Adipocyte (in vitro differentiated cells): ENCODE data around the gene PLXNA2.
A peak's percentile ranks its signal among the peaks of the same experiment; 100 is the strongest.

Source experiments
- DNase-seq: peaks from one replicate; pipeline ENCODE4 v3.0.0-alpha.2; 2015; ENCODE audit warnings: low read depth
- H3K27me3 ChIP-seq: replicated peaks from 2 replicates; pipeline ENCODE4 v1.7.0; 2013; ENCODE audit warnings: mild to moderate bottlenecking, low read length, moderate library complexity; ENCODE audit not compliant: control insufficient read depth, insufficient read depth
- H3K36me3 ChIP-seq: 2 replicates; pipeline ENCODE4 v1.7.0; 2013; ENCODE audit warnings: low read length, mild to moderate bottlenecking, moderate library complexity; ENCODE audit not compliant: control insufficient read depth, insufficient read depth, severe bottlenecking
- H3K4me1 ChIP-seq: 2 replicates; pipeline ENCODE4 v1.7.0; 2013; ENCODE audit warnings: mild to moderate bottlenecking, low read length, moderate library complexity; ENCODE audit not compliant: control insufficient read depth, insufficient read depth
- H3K4me3 ChIP-seq: 2 replicates; pipeline ENCODE4 v1.7.0; 2013; ENCODE audit warnings: mild to moderate bottlenecking, low read length, moderate library complexity
- H3K9ac ChIP-seq: 2 replicates; pipeline ENCODE4 v1.7.0; 2013; ENCODE audit warnings: mild to moderate bottlenecking, low read length, moderate library complexity
- H3K9me3 ChIP-seq: 2 replicates; pipeline ENCODE4 v1.7.0; 2013; ENCODE audit warnings: mild to moderate bottlenecking, low read length, moderate library complexity; ENCODE audit not compliant: control insufficient read depth

PLXNA2 gene

GRCh38 chr1:208028526-208028925 is 215.7 kb downstream of the PLXNA2 start:
- Histone ChIP-seq H3K9ac (no peak overlapping the region), H3K27me3 (peaks cover 6% of the 10 kb centered on the region), H3K9me3 (no peaks in the 10 kb centered on the region), H3K4me3 (no peak overlapping the region), H3K36me3 (peaks cover 7% of the 10 kb centered on the region), H3K4me1 (peaks cover 17% of the 10 kb centered on the region)
- no peak for DNase-seq

GRCh38 chr1:208027861-208028260 is 216.3 kb downstream of the PLXNA2 start:
- H3K36me3 ChIP-seq = peaks cover 4% of the 10 kb centered on the region
- no peak overlapping the region for H3K9ac ChIP-seq
- H3K4me1 ChIP-seq = peaks cover 17% of the 10 kb centered on the region

DNA sequence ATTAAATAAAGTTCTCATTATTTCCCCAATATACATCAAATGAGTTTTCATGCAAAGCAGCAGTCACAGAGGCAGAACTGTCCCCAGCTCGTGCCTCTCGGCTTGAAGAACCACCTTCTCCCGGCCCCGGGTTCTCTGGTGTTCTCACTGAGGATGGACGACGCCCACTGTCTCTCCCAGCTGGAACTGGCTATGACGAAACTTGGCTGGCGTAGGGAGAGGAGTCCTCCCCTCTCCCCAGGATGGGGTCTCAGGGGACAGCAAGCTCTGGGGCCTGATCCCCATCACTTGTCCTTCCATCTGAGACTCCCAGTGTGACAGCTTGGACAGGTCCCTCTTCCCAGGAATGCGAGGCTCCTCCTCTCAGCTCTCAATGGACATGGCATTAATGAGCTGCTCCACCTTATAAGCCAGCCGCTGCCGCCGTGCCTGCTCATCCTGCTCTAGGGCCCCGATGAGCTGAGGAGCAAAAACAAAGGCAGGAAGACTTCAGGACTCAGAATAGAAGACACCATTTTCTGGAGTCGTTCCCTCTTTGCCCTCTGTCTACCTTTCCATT is 217.2 kb downstream of the PLXNA2 start:
- Histone ChIP-seq H3K36me3 (peaks cover 4% of the 10 kb centered on the region), H3K4me3 (no peak overlapping the region), H3K27me3 (peaks cover 6% of the 10 kb centered on the region), H3K9ac (no peak overlapping the region), H3K9me3 (no peaks in the 10 kb centered on the region), H3K4me1 (peaks cover 17% of the 10 kb centered on the region)
- DNase-seq = no peak

More at GRCh38 chr1:208027861-208028260, 216.3 kb downstream of the PLXNA2 start:
- DNase-seq = no peak
- Histone ChIP-seq H3K4me3 (no peak overlapping the region), H3K27me3 (peaks cover 6% of the 10 kb centered on the region), H3K9me3 (no peaks in the 10 kb centered on the region)

DNA sequence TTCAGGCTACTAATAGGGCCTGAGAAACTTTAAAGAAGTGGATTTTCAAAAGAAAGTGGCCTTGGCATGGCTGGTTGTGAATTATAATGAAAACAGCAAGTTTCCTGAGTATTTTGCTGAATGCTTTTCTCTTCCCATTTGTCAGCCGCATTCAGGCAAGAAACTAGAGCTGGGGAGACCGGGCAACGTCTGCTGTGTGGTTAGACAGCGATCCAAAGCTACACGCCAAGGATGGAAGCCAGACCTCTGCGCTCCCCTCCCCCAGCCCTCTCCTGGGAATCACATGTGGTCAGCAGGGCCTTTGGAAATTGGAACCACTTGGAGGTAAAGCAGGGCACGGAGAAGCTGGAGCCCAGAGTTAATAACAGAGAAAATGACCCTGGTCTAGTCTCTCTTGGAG is 219.2 kb downstream of the PLXNA2 start:
- Histone ChIP-seq H3K4me1 (peaks cover 8% of the 10 kb centered on the region), H3K9me3 (no peaks in the 10 kb centered on the region), H3K4me3 (no peak overlapping the region), H3K9ac (no peak overlapping the region), H3K27me3 (peaks cover 12% of the 10 kb centered on the region), H3K36me3 (peaks cover 4% of the 10 kb centered on the region)
- peak; percentile 28 for DNase-seq

GRCh38 chr1:208024406-208024805 is 219.8 kb downstream of the PLXNA2 start:
- no peak overlapping the region for H3K9ac ChIP-seq
- peaks cover 12% of the 10 kb centered on the region for H3K27me3 ChIP-seq
- H3K9me3 ChIP-seq = no peaks in the 10 kb centered on the region
- peaks cover 4% of the 10 kb centered on the region for H3K36me3 ChIP-seq
- H3K4me1 ChIP-seq = peaks cover 2% of the 10 kb centered on the region
- no peak for DNase-seq
- H3K4me3 ChIP-seq = no peak overlapping the region

DNA sequence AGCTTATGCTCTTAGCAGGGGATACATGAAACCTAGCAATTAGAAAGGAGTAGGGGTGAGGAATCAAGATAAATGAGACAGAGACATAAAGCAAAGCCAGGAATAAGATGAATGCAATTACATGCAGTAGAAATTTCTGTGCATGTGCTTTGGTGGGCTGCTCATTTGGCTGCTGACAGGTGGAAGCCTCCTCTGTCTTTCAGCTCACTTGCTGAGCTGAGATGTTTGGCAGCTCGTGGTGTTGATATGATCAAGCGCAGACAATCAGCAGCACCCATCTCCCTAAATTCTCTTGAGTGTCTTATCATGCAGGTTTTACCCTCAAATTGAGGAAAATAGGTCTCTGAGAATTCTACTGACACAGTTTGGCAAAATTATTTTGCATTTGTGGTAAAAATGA is 224.9 kb downstream of the PLXNA2 start:
- H3K36me3 ChIP-seq = no peaks in the 10 kb centered on the region
- no peak overlapping the region for H3K4me3 ChIP-seq
- no peaks in the 10 kb centered on the region for H3K4me1 ChIP-seq
- H3K9me3 ChIP-seq = no peaks in the 10 kb centered on the region
- no peak for DNase-seq
- no peak overlapping the region for H3K9ac ChIP-seq
- H3K27me3 ChIP-seq = peaks cover 11% of the 10 kb centered on the region

DNA sequence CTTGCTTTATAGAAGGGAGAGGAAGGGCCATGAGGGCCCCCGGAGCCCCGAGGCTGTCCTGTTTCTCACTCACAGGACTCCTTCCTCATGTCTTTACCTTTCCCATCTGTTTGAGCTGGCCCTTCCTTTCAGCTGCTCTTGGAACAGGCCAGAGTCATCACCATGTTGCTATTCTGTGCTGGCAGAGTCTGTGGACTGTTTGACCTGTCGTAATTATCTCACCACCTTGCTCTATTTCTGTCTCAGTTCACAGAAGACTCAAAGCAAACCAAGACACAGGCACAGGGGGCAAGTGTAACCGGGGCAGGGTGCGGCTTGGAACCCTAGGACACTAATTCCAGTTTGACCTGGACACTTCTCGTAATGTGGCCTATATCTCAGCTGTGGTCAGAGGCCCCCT is 228.9 kb downstream of the PLXNA2 start:
- DNase-seq = no peak
- Histone ChIP-seq H3K9ac (no peak overlapping the region), H3K4me1 (no peaks in the 10 kb centered on the region), H3K9me3 (no peaks in the 10 kb centered on the region), H3K36me3 (no peaks in the 10 kb centered on the region), H3K27me3 (peaks cover 6% of the 10 kb centered on the region), H3K4me3 (no peak overlapping the region)

- DNase-seq = no peak
- Histone ChIP-seq H3K27me3 (no peaks in the 10 kb centered on the region), H3K9me3 (no peaks in the 10 kb centered on the region), H3K36me3 (no peaks in the 10 kb centered on the region), H3K4me1 (peaks cover 7% of the 10 kb centered on the region), H3K9ac (no peak overlapping the region), H3K4me3 (no peak overlapping the region)
These were observed 231.0 kb downstream of the PLXNA2 start for GRCh38 chr1:208013210-208013609.

GRCh38 chr1:208012721-208013120 is 231.5 kb downstream of the PLXNA2 start:
- no peak for DNase-seq
- H3K9ac ChIP-seq = no peak overlapping the region
- no peak overlapping the region for H3K4me3 ChIP-seq
- peaks cover 12% of the 10 kb centered on the region for H3K4me1 ChIP-seq
- H3K36me3 ChIP-seq = no peaks in the 10 kb centered on the region
- H3K9me3 ChIP-seq = no peaks in the 10 kb centered on the region
- no peaks in the 10 kb centered on the region for H3K27me3 ChIP-seq

- no peaks in the 10 kb centered on the region for H3K27me3 ChIP-seq
- H3K4me3 ChIP-seq = no peak overlapping the region
- DNase-seq = no peak
- no peaks in the 10 kb centered on the region for H3K36me3 ChIP-seq
- no peak overlapping the region for H3K9ac ChIP-seq
- H3K9me3 ChIP-seq = no peaks in the 10 kb centered on the region
- peaks cover 21% of the 10 kb centered on the region for H3K4me1 ChIP-seq
These were observed 233.6 kb downstream of the PLXNA2 start for GRCh38 chr1:208010487-208011071.

DNA sequence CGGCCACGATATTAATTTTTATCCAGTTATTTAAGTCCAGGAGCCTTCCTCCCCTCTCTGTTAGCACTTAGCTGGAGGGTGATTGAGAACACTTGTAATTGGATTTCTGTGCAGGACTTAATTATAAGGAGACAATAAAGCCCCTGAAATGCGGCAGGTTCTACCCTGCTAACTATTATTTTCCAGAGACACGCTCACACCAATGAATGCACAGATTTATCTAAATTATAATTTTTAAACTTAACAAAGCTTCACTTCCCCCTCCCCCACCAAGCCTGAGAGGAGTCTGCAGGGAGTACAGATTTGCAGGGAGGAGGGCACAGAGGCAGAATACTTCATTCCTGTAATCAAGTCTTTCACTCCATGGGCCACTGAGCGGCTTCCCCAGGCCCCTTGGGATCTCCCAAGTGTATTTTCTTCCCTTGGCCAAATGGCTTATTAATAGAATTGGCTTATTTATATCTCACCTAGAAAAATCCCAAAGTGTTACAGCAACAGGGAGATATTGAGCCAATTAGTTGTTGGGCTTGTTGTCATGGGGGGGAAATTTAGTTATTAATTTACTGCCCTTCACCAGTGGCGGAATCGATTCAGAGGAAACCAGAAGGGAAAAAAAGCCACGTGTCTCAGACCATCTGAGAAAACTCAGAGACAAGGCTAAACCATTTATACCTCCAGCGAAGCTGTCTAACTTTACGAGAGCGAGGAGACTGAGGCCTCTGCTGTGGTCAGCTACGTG is 234.3 kb downstream of the PLXNA2 start:
- H3K9ac ChIP-seq = no peak overlapping the region
- H3K27me3 ChIP-seq = no peaks in the 10 kb centered on the region
- H3K4me1 ChIP-seq = peaks cover 24% of the 10 kb centered on the region
- no peak for DNase-seq
- H3K36me3 ChIP-seq = no peaks in the 10 kb centered on the region
- no peaks in the 10 kb centered on the region for H3K9me3 ChIP-seq
- no peak overlapping the region for H3K4me3 ChIP-seq
